A549 (cell line): ENCODE measurements around the gene CIT. TPM values are rescaled to one million over a fixed set of nuclear protein-coding genes. Genes with fewer than 3 reads are reported as not detected.

ENCODE experiments used
- ATAC-seq, 2 experiments: fragments of 200-7000 bp in 1 of 2; fragments of >200 bp in 1 of 2; cut with Nextera tagmentation in 1 of 2; cut with Tn5 transposase in 1 of 2; 3 replicates each; pipeline versions ENCODE4 v1.8.0 to v1.9.1; 2018 to 2020; ENCODE audit warnings: mild to moderate bottlenecking in 1 of 2, moderate library complexity in 1 of 2
- CTCF ChIA-PET: fragments of 300-600 bp; sonication (Branson Sonifier 250); formaldehyde crosslinking; extraction: SDS; loops from one replicate; lab custom pipeline; 2021; ENCODE audit warnings: antibody characterized with exemption, inconsistent platforms; lab: Yijun Ruan, JAX
- POLR2A ChIA-PET: fragments of 350-600 bp; formaldehyde crosslinking; extraction: SDS; loops from one replicate; lab custom pipeline; 2021; ENCODE audit warnings: antibody characterized with exemption, inconsistent platforms; lab: Yijun Ruan, JAX
- DNase-seq, 2 experiments: peaks; one replicate each; pipeline versions ENCODE4 v3.0.0 to v3.0.0-alpha.2; 2011 to 2016; ENCODE audit warnings: low read depth in 1 of 2, low spot score in 1 of 2
- FAIRE-seq: peaks from 2 replicates; lab custom pipeline; 2011; peaks lifted over from hg19 to GRCh38; lab: Jason Lieb, UNC
- H3K27ac ChIP-seq, 2 experiments: fragments of >200 bp; sonication (Bioruptor Twin); formaldehyde crosslinking; 3 replicates each; pipeline ENCODE4 v1.5.1; 2016 to 2017
- H3K4me1 ChIP-seq: fragments of >200 bp; sonication (Bioruptor Twin); formaldehyde crosslinking; 3 replicates; pipeline ENCODE4 v1.6.1; 2016
- H3K4me2 ChIP-seq: fragments of >200 bp; sonication (Bioruptor Twin); formaldehyde crosslinking; 3 replicates; pipeline ENCODE4 v1.6.1; 2016
- H3K4me3 ChIP-seq: fragments of >200 bp; sonication (Bioruptor Twin); formaldehyde crosslinking; 3 replicates; pipeline ENCODE4 v1.5.1; 2016
- H3K9me3 ChIP-seq: fragments of >200 bp; sonication (Bioruptor Twin); formaldehyde crosslinking; 3 replicates; pipeline ENCODE4 v1.6.1; 2016
- BHLHE40 ChIP-seq: IDR thresholded peaks from 2 replicates; pipeline ENCODE4 v1.6.1; 2012; ENCODE audit warnings: low read depth, low read length, inconsistent platforms
- CEBPB ChIP-seq, 2 experiments: fragments of >200 bp in 1 of 2; sonication (Bioruptor Twin) in 1 of 2; formaldehyde crosslinking in 1 of 2; IDR thresholded peaks; 2 replicates each; pipeline ENCODE4 v1.6.1; 2012 to 2016
- EHMT2 ChIP-seq: fragments of 200-600 bp; sonication (generic); IDR thresholded peaks from 2 replicates; pipeline ENCODE4 v1.6.1; 2016; ENCODE audit warnings: antibody characterized with exemption, low read depth, mild to moderate bottlenecking, moderate library complexity
- EP300 ChIP-seq, 2 experiments: fragments of >200 bp; sonication (Bioruptor Twin); formaldehyde crosslinking; IDR thresholded peaks; 2 replicates in 1 of 2; 3 replicates in 1 of 2; pipeline ENCODE4 v1.6.1; 2016 to 2017
- ESRRA ChIP-seq: fragments of 150-350 bp; IDR thresholded peaks from 2 replicates; pipeline ENCODE4 v1.6.1; 2014; ENCODE audit warnings: mild to moderate bottlenecking, low read length, borderline replicate concordance
- FOSB ChIP-seq: fragments of 250-450 bp; sonication (Bioruptor Pico); IDR thresholded peaks from 2 replicates; pipeline ENCODE4 v1.5.0; 2020; ENCODE audit warnings: mild to moderate bottlenecking, moderate library complexity
- FOXS1 ChIP-seq: fragments of 250-450 bp; sonication (Bioruptor Pico); IDR thresholded peaks from 2 replicates; pipeline ENCODE4 v1.5.0; 2020; ENCODE audit warnings: mild to moderate bottlenecking, moderate library complexity
- GATA3 ChIP-seq: IDR thresholded peaks from 2 replicates; pipeline ENCODE4 v1.6.1; 2012; ENCODE audit warnings: borderline replicate concordance
- HDAC2 ChIP-seq: fragments of 200-600 bp; sonication (generic); IDR thresholded peaks from 2 replicates; pipeline ENCODE4 v1.6.1; 2016
- HEYL ChIP-seq: fragments of 250-450 bp; sonication (Bioruptor Pico); IDR thresholded peaks from 2 replicates; pipeline ENCODE4 v1.8.0; 2021; ENCODE audit warnings: mild to moderate bottlenecking, moderate library complexity
- HOXB13 ChIP-seq: fragments of 250-450 bp; sonication (Bioruptor Pico); IDR thresholded peaks from 2 replicates; pipeline ENCODE4 v1.5.0; 2020; ENCODE audit warnings: low read depth, mild to moderate bottlenecking, moderate library complexity
- HOXB5 ChIP-seq: fragments of 250-450 bp; sonication (Bioruptor Pico); IDR thresholded peaks from 2 replicates; pipeline ENCODE4 v1.5.0; 2020; ENCODE audit warnings: mild to moderate bottlenecking, moderate library complexity
- JUN ChIP-seq, 2 experiments: fragments of >200 bp; sonication (Bioruptor Twin); formaldehyde crosslinking; IDR thresholded peaks; 2 replicates in 1 of 2; 3 replicates in 1 of 2; pipeline ENCODE4 v1.6.1; 2016 to 2017
- JUNB ChIP-seq: fragments of >200 bp; sonication (Bioruptor Twin); formaldehyde crosslinking; IDR thresholded peaks from 2 replicates; pipeline ENCODE4 v1.6.1; 2016
- KDM5A ChIP-seq: fragments of 200-600 bp; sonication (generic); IDR thresholded peaks from 2 replicates; pipeline ENCODE4 v1.6.1; 2016; ENCODE audit warnings: antibody characterized with exemption, mild to moderate bottlenecking
- MAFK ChIP-seq: fragments of 450-650 bp; IDR thresholded peaks from 2 replicates; pipeline ENCODE4 v1.6.1; 2014; ENCODE audit not compliant: partially characterized antibody
- MYC ChIP-seq: IDR thresholded peaks from 2 replicates; pipeline ENCODE4 v1.6.1; 2012; ENCODE audit warnings: mild to moderate bottlenecking, inconsistent platforms, low read length, improper control_type of control experiment, borderline replicate concordance
- NFE2L2 ChIP-seq: fragments of 150-350 bp; conservative IDR thresholded peaks from 2 replicates; pipeline ENCODE4 v1.6.1; 2014; ENCODE audit warnings: low read length
- NPAS2 ChIP-seq: fragments of 250-450 bp; sonication (Bioruptor Pico); IDR thresholded peaks from 2 replicates; pipeline ENCODE4 v1.8.0; 2022; ENCODE audit warnings: mild to moderate bottlenecking, moderate library complexity, borderline replicate concordance
- POLR2A ChIP-seq: IDR thresholded peaks from 2 replicates; pipeline ENCODE4 v1.6.1; 2012; ENCODE audit warnings: mild to moderate bottlenecking, low read length
- POLR2AphosphoS2 ChIP-seq: conservative IDR thresholded peaks from 2 replicates; pipeline ENCODE4 v1.6.1; 2012; ENCODE audit warnings: low read length, improper control_type of control experiment, inconsistent platforms
- RAD21 ChIP-seq, 2 experiments: fragments of >200 bp in 1 of 2; sonication (Bioruptor Twin) in 1 of 2; formaldehyde crosslinking in 1 of 2; IDR thresholded peaks in 1 of 2; conservative IDR thresholded peaks in 1 of 2; 2 replicates in 1 of 2; 3 replicates in 1 of 2; pipeline ENCODE4 v1.6.1; 2012 to 2018; ENCODE audit warnings: inconsistent platforms in 1 of 2
- RCOR1 ChIP-seq: fragments of 150-350 bp; IDR thresholded peaks from 2 replicates; pipeline ENCODE4 v1.6.1; 2014; ENCODE audit warnings: antibody characterized with exemption, low read length, low read depth
- RFX5 ChIP-seq: fragments of 450-650 bp; IDR thresholded peaks from 2 replicates; pipeline ENCODE4 v1.7.1; 2014; ENCODE audit warnings: antibody characterized with exemption, mild to moderate bottlenecking, moderate library complexity
- TP53 ChIP-seq: fragments of 250-450 bp; sonication (Bioruptor Pico); IDR thresholded peaks from 2 replicates; pipeline ENCODE4 v1.5.0; 2021; ENCODE audit warnings: mild to moderate bottlenecking, moderate library complexity
- WGBS: methylation state at CpG from one replicate; pipeline ENCODE4 v1.1.6; 2017; ENCODE audit errors: missing lambda C conversion rate; 5-methylcytosine and 5-hydroxymethylcytosine counted together
- polyA plus RNA-seq, 4 experiments: library from polyadenylated mRNA; depleted of rRNA in 3 of 4; stranded (reverse); fragments of >200 nt; fragmentation: RNase III in 1 of 4; extraction: RNeasy Plus Mini Kit Qiagen cat#74134 plus additional on column Dnase treatment in 1 of 4; gene quantifications; 2 replicates in 3 of 4; 3 replicates in 1 of 4; pipeline ENCODE4 v1.2.3, GENCODE V29; 2011 to 2017
- TF ChIP-seq, protein P1 (sequence below): fragments of 250-450 bp; sonication (Bioruptor Pico); IDR thresholded peaks from 2 replicates; pipeline ENCODE4 v1.5.0; 2020; ENCODE audit warnings: low read depth, mild to moderate bottlenecking, moderate library complexity
- TF ChIP-seq, protein P2 (sequence below): fragments of 200-600 bp; sonication (generic); IDR thresholded peaks from 2 replicates; pipeline ENCODE4 v1.6.1; 2016; ENCODE audit warnings: antibody characterized with exemption, mild to moderate bottlenecking, moderate library complexity

CIT gene
- polyA plus RNA-seq, 2 of the 4 experiments (the other 2 are of a cell fraction) = 12.5 to 25.4 TPM

DNA sequence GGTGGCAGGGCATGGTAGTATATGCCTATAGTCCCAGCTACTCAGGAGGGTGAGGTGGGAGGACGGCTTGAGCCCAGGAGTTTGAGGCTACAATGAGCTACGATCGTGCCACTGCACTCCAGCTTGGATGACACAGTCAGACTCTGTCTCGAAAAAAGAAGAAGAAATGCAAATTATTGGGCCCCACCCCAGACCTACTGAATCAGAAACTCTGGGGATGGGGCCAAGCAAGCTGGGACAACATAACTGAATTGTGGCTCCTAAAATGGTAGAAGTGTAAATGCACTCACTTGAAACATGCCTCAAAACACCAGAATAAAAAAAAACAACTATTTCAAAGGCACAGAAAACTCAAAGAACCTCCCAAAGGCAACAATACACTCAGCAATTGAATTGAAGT, 37.0 kb downstream of the CIT start:
- WGBS = 91% methylated on average over 4 of the region's 4 CpGs
- no peaks in the 10 kb centered on the region for H3K4me1 ChIP-seq
- DNase-seq = no peak
- H3K4me2 ChIP-seq = no peak overlapping the region
- ChIA-PET POLR2A (no interaction called here), CTCF (no interaction called here)
- peaks cover 2% of the 10 kb centered on the region; the same call in 1 of the 3 replicates for H3K9me3 ChIP-seq
- H3K27ac ChIP-seq = no peak overlapping the region
- TF ChIP-seq BHLHE40 (no peak), HOXB13 (CRISPR knock-in tag) (no peak), POLR2A (no peak), RCOR1 (no peak), HEYL (CRISPR knock-in tag) (no peak), JUN (IDR thresholded peaks at IDR 0.05) (no peak), EP300 (IDR thresholded peaks at IDR 0.05) (no peak), NPAS2 (CRISPR knock-in tag) (no peak)
- TF ChIP-seq, all 56 proteins: peak for 0
- H3K4me3 ChIP-seq = no peak overlapping the region
- FAIRE-seq (no peak), ATAC-seq (no peak)

DNA sequence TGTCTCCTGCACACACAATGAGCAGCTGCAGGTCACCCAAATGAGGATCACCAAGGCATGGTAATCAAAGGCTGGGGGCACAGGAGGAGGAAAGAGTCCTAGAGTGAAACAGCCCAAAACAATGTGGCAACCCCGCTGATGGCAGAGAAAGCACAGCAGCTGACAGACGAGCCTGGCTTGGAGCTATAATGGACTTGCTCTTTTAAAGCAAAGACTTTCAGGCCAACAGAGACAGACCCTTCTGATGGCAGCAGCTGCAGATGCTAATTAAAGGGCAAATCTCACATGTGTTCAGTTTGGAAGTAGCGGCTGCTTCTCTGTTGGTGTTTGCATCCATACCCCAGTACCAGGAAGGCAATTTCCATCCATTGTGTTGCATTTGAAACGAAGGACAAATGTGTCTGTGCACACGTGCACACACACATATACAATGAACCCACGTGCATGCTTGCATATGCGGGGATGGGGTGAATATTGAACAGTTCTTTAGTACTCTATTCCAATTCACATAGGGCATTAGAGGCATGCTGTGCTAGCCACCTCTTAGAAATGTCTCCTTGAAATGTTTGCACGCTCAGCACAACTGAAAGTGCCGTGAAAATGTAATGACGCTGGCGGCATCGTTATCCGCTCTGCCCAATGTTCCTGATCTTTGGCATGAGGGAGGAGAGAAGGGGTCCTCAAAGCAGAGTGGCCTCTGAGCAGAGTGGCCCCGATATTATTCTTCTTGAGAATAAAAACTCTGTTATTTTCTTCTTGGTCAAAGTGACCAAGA, 38.1 kb downstream of the CIT start:
- Histone ChIP-seq H3K4me1 (no peaks in the 10 kb centered on the region), H3K9me3 (peaks cover 2% of the 10 kb centered on the region; the same call in 1 of the 3 replicates), H3K4me3 (no peak overlapping the region), H3K27ac (no peak overlapping the region), H3K4me2 (no peak overlapping the region)
- ATAC-seq = no peak
- DNase-seq = no peak
- 93% methylated on average over 14 of the region's 14 CpGs for WGBS
- TF ChIP-seq MAFK (peak; percentile 55), ESRRA (no peak)
- CTCF ChIA-PET = interaction anchor here (0.6 kb wide), 1 partner anchor 528 kb away, joined by 3 read pairs; no protein-coding TSS in a partner anchor
- FAIRE-seq = no peak
- POLR2A ChIA-PET = interaction anchor here (1.1 kb wide), 1 partner anchor 19 kb away, joined by 3 read pairs; no protein-coding TSS in a partner anchor

DNA sequence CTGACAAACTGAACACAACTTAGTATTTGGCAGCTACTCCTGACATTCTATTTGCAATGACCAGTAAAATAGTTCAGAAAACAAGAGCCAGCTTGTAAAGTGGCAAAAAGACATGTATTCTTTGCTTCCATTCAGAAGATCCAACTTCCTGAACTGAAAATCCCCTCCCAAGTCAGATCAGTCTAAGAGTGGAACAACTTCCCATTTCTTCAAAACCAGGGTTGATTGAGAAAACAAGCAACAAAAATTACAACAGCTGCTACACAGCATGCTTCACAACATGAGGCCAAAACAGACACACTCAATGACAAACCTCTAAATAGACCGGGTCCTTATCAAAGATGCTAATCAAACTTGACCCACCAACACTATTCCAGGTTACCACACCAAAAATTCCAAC, 40.3 kb downstream of the CIT start:
- CTCF ChIA-PET = interaction anchor here (0.7 to 1.9 kb wide), 3 partner anchors 8 to 33 kb away, joined by 3 to 4 read pairs (median 3); no protein-coding TSS in a partner anchor
- TF ChIP-seq HDAC2 (no peak), FOSB (CRISPR knock-in tag) (no peak), JUNB (no peak), FOXS1 (no peak), MAFK (no peak), HEYL (CRISPR knock-in tag) (no peak), HOXB5 (CRISPR knock-in tag) (no peak), CEBPB (IDR thresholded peaks at IDR 0.05) (no peak)
- TF ChIP-seq, protein P1, sequence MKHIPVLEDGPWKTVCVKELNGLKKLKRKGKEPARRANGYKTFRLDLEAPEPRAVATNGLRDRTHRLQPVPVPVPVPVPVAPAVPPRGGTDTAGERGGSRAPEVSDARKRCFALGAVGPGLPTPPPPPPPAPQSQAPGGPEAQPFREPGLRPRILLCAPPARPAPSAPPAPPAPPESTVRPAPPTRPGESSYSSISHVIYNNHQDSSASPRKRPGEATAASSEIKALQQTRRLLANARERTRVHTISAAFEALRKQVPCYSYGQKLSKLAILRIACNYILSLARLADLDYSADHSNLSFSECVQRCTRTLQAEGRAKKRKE (CRISPR knock-in tag) = no peak
- TF ChIP-seq, all 56 proteins: peak for 0
- Histone ChIP-seq H3K4me1 (no peaks in the 10 kb centered on the region), H3K4me2 (no peak overlapping the region), H3K27ac (no peak overlapping the region), H3K9me3 (0 out of 3 replicates have a peak, but pooled peaks cover 2% of the 10 kb centered on the region), H3K4me3 (no peak overlapping the region)
- WGBS = 91% methylated on average over 1 of the region's 1 CpG
- ATAC-seq (no peak), FAIRE-seq (no peak), DNase-seq (no peak)
- POLR2A ChIA-PET = no interaction called here

DNA sequence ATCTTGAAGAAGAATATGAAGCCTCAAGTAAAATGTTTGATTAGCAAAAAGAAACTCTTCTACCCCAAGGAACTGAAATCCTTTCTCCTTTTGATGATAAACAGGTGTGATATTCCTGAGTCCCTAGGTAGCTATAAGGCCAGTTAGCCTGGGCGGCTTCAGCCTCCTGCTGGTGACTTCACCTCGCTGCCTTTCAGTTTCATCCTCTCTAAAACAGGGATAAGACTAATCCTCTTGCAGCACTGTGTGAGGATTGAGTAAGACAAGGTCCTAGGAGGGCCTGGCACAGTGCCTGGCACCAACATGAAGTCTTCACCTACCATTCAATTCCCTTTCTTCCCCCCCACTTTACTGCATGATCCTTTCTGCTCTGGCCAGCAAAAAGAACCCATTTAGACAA, 42.1 kb downstream of the CIT start:
- Histone ChIP-seq H3K4me1 (no peaks in the 10 kb centered on the region), H3K4me3 (no peak overlapping the region), H3K9me3 (no peaks in the 10 kb centered on the region), H3K27ac (no peak overlapping the region), H3K4me2 (no peak overlapping the region)
- ChIA-PET CTCF (interaction anchor here (0.9 to 1.9 kb wide), 2 partner anchors 12 to 54 kb away, joined by 3 to 6 read pairs; no protein-coding TSS in a partner anchor), POLR2A (no interaction called here)
- ATAC-seq = peak; percentile 64 to 77; a peak in 4 of 6 replicates
- WGBS = 87% methylated on average over 2 of the region's 2 CpGs
- no peak for FAIRE-seq
- DNase-seq = peak in 1 of 2 experiments; percentile 14
- no peak for TF ChIP-seq KDM5A
- TF ChIP-seq RFX5 = no peak
- no peak for TF ChIP-seq RAD21 (conservative IDR thresholded peaks at IDR 0.05 in 1 of 2, IDR thresholded peaks at IDR 0.05 in 1 of 2)
- TF ChIP-seq MYC = no peak
- TF ChIP-seq POLR2AphosphoS2 = no peak
- no peak for TF ChIP-seq GATA3
- TF ChIP-seq EHMT2 = no peak
- no peak for TF ChIP-seq TP53
- TF ChIP-seq NFE2L2 = no peak
- no peak for TF ChIP-seq ESRRA
- TF ChIP-seq, protein P2, sequence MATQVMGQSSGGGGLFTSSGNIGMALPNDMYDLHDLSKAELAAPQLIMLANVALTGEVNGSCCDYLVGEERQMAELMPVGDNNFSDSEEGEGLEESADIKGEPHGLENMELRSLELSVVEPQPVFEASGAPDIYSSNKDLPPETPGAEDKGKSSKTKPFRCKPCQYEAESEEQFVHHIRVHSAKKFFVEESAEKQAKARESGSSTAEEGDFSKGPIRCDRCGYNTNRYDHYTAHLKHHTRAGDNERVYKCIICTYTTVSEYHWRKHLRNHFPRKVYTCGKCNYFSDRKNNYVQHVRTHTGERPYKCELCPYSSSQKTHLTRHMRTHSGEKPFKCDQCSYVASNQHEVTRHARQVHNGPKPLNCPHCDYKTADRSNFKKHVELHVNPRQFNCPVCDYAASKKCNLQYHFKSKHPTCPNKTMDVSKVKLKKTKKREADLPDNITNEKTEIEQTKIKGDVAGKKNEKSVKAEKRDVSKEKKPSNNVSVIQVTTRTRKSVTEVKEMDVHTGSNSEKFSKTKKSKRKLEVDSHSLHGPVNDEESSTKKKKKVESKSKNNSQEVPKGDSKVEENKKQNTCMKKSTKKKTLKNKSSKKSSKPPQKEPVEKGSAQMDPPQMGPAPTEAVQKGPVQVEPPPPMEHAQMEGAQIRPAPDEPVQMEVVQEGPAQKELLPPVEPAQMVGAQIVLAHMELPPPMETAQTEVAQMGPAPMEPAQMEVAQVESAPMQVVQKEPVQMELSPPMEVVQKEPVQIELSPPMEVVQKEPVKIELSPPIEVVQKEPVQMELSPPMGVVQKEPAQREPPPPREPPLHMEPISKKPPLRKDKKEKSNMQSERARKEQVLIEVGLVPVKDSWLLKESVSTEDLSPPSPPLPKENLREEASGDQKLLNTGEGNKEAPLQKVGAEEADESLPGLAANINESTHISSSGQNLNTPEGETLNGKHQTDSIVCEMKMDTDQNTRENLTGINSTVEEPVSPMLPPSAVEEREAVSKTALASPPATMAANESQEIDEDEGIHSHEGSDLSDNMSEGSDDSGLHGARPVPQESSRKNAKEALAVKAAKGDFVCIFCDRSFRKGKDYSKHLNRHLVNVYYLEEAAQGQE = no peak
- no peak for TF ChIP-seq BHLHE40
